GM21723 (cell line): ENCODE data around the gene SLC18A2.

Experiments used
- ATAC-seq: cut with Tn5 transposase; IDR thresholded peaks from one replicate; pipeline ENCODE4 v1.9.1; 2021; ENCODE audit warnings: mild to moderate bottlenecking, moderate library complexity; ENCODE audit not compliant: unreplicated experiment

SLC18A2 gene

GRCh38 chr10:117306674-117307073, 65.8 kb downstream of the SLC18A2 start:
- no peak for ATAC-seq

- ATAC-seq: no peak
Observed at GRCh38 chr10:117311261-117311660, 70.3 kb downstream of the SLC18A2 start.

DNA sequence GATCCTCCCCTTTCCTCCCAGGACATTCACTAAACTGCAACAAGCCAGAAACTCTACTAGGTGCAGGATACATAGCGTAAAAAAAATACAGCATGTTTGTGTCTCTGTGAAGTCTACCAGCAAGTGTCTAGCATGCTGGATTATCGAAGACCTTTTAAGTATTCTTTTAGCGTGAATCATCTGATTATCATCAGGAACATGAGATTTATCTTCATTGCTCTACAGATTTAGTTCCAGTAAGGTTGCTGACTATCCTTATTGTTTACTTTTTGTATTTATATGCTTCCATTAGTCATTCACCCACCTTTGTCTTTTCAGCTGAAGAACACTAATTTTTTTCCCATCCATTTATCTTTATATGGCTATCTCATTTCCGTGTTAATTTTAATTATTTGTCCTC, 71.5 kb downstream of the SLC18A2 start:
- ATAC-seq: no peak

DNA sequence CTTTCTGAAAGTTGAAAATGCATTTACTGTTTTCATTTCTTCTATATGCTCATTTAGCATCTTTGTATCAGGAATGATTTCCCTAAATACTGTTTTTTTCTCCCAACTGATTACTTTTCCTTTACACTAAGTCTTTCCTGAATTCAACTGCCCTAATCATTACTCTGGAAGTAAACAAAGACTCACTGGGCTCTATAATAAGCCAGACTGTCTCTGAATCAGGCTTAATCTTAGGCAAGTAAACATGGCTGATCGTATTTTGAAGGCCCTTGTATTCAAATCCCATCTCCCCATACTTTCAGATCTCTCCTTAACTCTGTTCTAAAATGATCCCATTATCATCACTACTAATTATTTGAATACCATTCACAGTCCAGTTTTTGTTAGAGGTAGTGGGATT, 72.7 kb downstream of the SLC18A2 start:
- no peak for ATAC-seq

DNA sequence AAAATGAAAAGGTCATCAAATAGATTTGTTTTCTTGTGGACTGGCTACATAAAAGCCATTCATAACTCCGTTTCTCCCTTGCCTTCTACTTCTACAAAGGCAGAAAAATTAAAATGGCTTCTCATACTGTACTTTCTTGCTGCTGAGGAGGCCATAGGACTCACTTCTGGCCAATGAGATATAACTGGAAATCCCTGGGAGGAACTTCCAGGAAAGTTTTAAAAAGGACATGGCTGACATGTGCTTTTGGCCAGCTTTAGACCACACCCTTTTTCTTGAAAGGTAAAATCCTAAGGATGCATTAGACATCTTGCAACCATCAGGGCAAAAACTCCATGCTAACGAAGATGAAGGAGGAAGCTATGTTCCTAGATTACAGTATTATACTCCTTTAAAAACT, 75.8 kb downstream of the SLC18A2 start:
- ATAC-seq: no peak

DNA sequence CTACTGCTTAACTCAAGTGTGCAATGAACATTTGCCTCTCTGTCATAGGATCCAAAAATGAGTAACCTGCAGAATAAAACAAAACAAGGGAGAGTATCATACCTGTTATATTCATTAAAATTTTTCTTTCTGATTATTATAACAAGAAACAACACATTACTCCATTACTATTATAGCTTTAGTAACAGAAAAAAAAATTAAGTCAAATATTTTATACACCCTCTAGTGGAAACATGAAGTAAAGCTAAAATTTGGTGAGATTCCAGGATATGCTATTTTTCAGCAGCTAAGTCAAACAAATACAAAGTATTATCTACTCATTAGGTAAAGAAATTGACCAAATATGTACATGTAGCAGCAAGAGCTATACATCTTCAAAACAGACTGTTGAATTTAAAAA, 78.0 kb downstream of the SLC18A2 start:
- ATAC-seq: no peak

GRCh38 chr10:117320050-117320665, 79.2 kb downstream of the SLC18A2 start:
- ATAC-seq: peak; percentile 63

DNA sequence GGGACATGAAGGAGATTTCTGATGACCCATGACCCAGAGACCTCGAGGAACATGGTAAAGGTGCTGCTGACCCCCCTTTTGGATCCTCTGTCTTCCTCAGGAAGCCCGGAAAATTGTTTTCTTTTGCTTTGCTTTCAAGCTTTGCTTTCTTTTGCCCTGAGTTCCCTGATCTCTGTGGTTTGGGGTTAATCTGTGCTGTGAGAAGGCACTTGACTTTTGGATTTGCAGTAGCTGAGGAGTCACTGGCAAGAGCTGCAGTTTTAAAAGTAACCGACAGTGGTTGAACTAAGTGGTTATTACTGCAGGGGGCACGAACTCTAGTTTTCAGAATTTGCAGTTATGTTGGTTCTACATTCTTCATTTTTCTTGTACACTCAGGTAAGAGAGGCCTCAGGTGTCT, 81.3 kb downstream of the SLC18A2 start:
- no peak for ATAC-seq

GRCh38 chr10:117324367-117324766, 83.5 kb downstream of the SLC18A2 start:
- ATAC-seq: no peak

DNA sequence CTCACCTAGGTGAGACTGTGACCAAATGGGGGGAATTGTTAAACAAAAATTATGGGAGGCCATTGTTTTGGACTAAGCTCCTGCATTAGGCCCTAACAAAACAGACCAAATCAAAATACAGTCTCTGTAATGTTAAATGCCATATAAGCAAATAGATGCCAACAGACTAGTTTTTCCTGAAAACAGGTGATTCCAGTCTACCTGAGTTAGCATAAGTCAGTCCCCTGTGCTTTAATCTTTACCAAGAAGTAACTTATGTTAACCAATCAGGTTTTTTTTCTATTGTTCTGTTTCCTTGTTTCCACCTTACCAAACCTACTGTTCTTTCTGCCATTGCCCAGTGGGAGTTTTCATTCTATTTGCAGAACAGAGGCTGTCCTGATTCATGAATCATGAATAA, 86.3 kb downstream of the SLC18A2 start:
- ATAC-seq: no peak
